Thyroid gland (tissue), 4 donors: ENCODE results near the gene FKBP4. TPM values are rescaled to one million over a fixed set of nuclear protein-coding genes. Genes with fewer than 3 reads are reported as not detected.

Experiments
- DNase-seq, 2 donors: peaks; one replicate each; pipeline ENCODE4 v3.0.0-alpha.2; 2019
- H3K27ac ChIP-seq, 3 donors: fragments of 200-600 bp; sonication (generic); 1 replicate in 2 of 3; 2 replicates in 1 of 3; pipeline ENCODE4 v1.5.1; 2016 to 2019; ENCODE audit warnings: mild to moderate bottlenecking in 1 of 3, moderate library complexity in 1 of 3
- H3K27me3 ChIP-seq: fragments of 200-600 bp; sonication (generic); one replicate; pipeline ENCODE4 v1.5.1; 2019
- H3K36me3 ChIP-seq, 2 donors: fragments of 200-600 bp; sonication (generic); one replicate each; pipeline ENCODE4 v1.5.1; 2016 to 2019
- H3K4me1 ChIP-seq, 2 donors: fragments of 200-600 bp; sonication (generic); one replicate each; pipeline ENCODE4 v1.5.1; 2017 to 2019
- H3K4me3 ChIP-seq, 3 donors: fragments of 200-600 bp; sonication (generic); replicated peaks in 1 of 3; 1 replicate in 2 of 3; 2 replicates in 1 of 3; pipeline ENCODE4 v1.5.1; 2016; ENCODE audit warnings: mild to moderate bottlenecking in 1 of 3
- H3K9me3 ChIP-seq: fragments of 200-600 bp; sonication (generic); one replicate; pipeline ENCODE4 v1.5.1; 2017
- POLR2A ChIP-seq, 2 donors: fragments of 450-650 bp; IDR thresholded peaks; one replicate each; pipeline ENCODE4 v1.6.1; 2017; ENCODE audit warnings: antibody characterized with exemption in 2 of 2, mild to moderate bottlenecking in 2 of 2, moderate library complexity in 1 of 2
- WGBS, 2 donors: methylation state at CpG; one replicate each; pipeline ENCODE4 v1.1.5; 2017; 5-methylcytosine and 5-hydroxymethylcytosine counted together
- intact Hi-C: fragments of 100-400 bp; cut with DNase I; formaldehyde crosslinking; loops from one replicate; pipeline ENCODE4 v1.15.1; 2023
- total RNA-seq, 4 donors: library from RNA; depleted of rRNA; stranded (reverse); fragments of >200 nt; gene quantifications; one replicate each; pipeline ENCODE4 v1.2.3, GENCODE V29; 2016
- TF ChIP-seq, protein P1 (sequence below), 6 experiments: fragments of 200-600 bp in 3 of 6; fragments of 450-650 bp in 3 of 6; sonication (generic) in 3 of 6; IDR thresholded peaks; one replicate each; pipeline ENCODE4 v1.5.1; 2016 to 2019; ENCODE audit warnings: antibody characterized with exemption in 6 of 6, mild to moderate bottlenecking in 2 of 6, inconsistent platforms in 1 of 6, moderate library complexity in 1 of 6

The FKBP4 gene
- total RNA-seq, 4 donors from 2014 or later, result 43.5 to 69.9 (median 47.0) TPM

DNA sequence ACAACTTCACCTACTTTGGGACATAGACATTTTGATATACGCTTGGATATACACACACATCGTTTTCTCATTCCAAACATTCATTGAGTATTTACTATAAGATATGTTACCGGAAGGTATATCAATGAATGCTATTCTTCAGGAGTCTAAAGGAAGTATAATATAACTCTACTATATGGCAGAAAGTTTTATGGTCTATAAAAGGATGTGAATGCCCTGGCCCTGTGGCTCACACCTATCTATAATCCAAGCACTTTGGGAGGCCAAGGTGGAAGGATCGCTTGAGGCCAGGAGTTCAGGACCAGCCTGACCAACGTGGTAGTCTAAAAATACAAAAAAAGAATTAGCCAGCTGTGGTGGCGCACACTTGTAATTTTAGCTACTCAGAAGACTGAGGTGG is 34.5 kb downstream of the FKBP4 start:
- 93 to 95% methylated on average over 6 of the region's 6 CpGs for WGBS, 2 donors
- Histone ChIP-seq H3K36me3 (peaks cover 31 to 65% of the 10 kb centered on the region in 2 donors), H3K27ac (no peak overlapping the region), H3K9me3 (no peaks in the 10 kb centered on the region), H3K4me1 (peaks cover 5 to 13% of the 10 kb centered on the region in 2 donors), H3K4me3 (no peak overlapping the region), H3K27me3 (no peaks in the 10 kb centered on the region)
- intact Hi-C loops, result no loop called here
- TF ChIP-seq, protein P1, sequence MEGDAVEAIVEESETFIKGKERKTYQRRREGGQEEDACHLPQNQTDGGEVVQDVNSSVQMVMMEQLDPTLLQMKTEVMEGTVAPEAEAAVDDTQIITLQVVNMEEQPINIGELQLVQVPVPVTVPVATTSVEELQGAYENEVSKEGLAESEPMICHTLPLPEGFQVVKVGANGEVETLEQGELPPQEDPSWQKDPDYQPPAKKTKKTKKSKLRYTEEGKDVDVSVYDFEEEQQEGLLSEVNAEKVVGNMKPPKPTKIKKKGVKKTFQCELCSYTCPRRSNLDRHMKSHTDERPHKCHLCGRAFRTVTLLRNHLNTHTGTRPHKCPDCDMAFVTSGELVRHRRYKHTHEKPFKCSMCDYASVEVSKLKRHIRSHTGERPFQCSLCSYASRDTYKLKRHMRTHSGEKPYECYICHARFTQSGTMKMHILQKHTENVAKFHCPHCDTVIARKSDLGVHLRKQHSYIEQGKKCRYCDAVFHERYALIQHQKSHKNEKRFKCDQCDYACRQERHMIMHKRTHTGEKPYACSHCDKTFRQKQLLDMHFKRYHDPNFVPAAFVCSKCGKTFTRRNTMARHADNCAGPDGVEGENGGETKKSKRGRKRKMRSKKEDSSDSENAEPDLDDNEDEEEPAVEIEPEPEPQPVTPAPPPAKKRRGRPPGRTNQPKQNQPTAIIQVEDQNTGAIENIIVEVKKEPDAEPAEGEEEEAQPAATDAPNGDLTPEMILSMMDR (IDR thresholded peaks at IDR 0.05), result no peak
- TF ChIP-seq POLR2A (IDR thresholded peaks at IDR 0.05), result no peak
- no peak for DNase-seq

GRCh38 chr12:2832550-2833127 is 37.9 kb downstream of the FKBP4 start:
- Histone ChIP-seq H3K9me3 (no peaks in the 10 kb centered on the region), H3K27me3 (no peaks in the 10 kb centered on the region), H3K27ac (peak overlapping the region in 2 of 3 donors; percentile 28 to 39), H3K36me3 (peaks cover 6 to 33% of the 10 kb centered on the region in 2 donors), H3K4me1 (peaks cover 10 to 24% of the 10 kb centered on the region in 2 donors), H3K4me3 (no peak overlapping the region)
- DNase-seq, result no peak
- intact Hi-C loops, result no loop called here
- 67 to 73% methylated on average over 6 of the region's 6 CpGs for WGBS, 2 donors
- TF ChIP-seq, protein P1 (IDR thresholded peaks at IDR 0.05), result no peak
- TF ChIP-seq POLR2A (IDR thresholded peaks at IDR 0.05), result no peak

- no peak overlapping the region for H3K4me3 ChIP-seq
- no peaks in the 10 kb centered on the region for H3K27me3 ChIP-seq
- H3K27ac ChIP-seq, result peak overlapping the region in 2 of 3 donors; percentile 28 to 39
- 25 to 35% methylated on average over 5 of the region's 5 CpGs for WGBS, 2 donors
- intact Hi-C loops, result no loop called here
- TF ChIP-seq, protein P1 (IDR thresholded peaks at IDR 0.05), result no peak
- no peak for TF ChIP-seq POLR2A (IDR thresholded peaks at IDR 0.05)
- DNase-seq, result peak; percentile 59 to 61
- peaks cover 10 to 24% of the 10 kb centered on the region in 2 donors for H3K4me1 ChIP-seq
- peaks cover 6 to 26% of the 10 kb centered on the region in 2 donors for H3K36me3 ChIP-seq
- H3K9me3 ChIP-seq, result no peaks in the 10 kb centered on the region
These were observed 38.6 kb downstream of the FKBP4 start for GRCh38 chr12:2833327-2833726.

DNA sequence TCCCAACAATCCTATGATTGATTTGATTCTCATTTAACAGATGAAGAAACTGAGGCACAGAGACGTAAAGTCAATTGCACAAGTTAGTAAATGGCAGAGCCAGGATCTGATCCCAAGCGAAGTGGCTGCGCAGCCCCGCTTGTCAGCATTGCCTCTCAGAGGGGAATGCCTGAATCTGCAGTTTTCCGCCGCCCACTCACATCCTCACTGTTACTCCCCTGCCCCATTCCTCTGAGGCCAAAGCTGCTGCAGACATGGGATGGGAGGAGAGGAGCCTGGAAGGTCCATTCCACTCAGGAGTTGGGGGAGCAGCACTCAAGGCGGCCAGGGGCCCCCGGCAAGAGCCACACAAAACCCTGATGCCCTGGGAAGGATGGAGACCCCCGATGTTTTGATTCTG is 39.0 kb downstream of the FKBP4 start:
- intact Hi-C loops, result no loop called here
- Histone ChIP-seq H3K9me3 (no peaks in the 10 kb centered on the region), H3K36me3 (peaks cover 6 to 22% of the 10 kb centered on the region in 2 donors), H3K4me3 (no peak overlapping the region), H3K4me1 (peaks cover 10 to 24% of the 10 kb centered on the region in 2 donors), H3K27ac (peak overlapping the region; percentile 20 to 56 (median 55)), H3K27me3 (no peaks in the 10 kb centered on the region)
- WGBS, 2 donors, result 74 to 79% methylated on average over 9 of the region's 9 CpGs
- no peak for DNase-seq
- TF ChIP-seq, protein P1 (IDR thresholded peaks at IDR 0.05), result no peak
- TF ChIP-seq POLR2A (IDR thresholded peaks at IDR 0.05), result no peak
